GM12865 (cell line): Measurements from ENCODE around the gene SERBP1.

Experiments used
- DNase-seq: peaks from one replicate; pipeline ENCODE4 v3.0.0; 2010; ENCODE audit warnings: low read depth
- H3K4me3 ChIP-seq: 2 replicates; pipeline ENCODE4 v1.5.1; 2011; ENCODE audit warnings: mild to moderate bottlenecking, low read depth, low read length, control low read depth
- TF ChIP-seq, protein P1 (sequence below): IDR thresholded peaks from 2 replicates; pipeline ENCODE4 v1.5.1; 2011; ENCODE audit warnings: low read length, control low read depth, low read depth, inconsistent platforms; ENCODE audit not compliant: insufficient read depth; ENCODE audit errors: missing control alignments

The SERBP1 gene

DNA sequence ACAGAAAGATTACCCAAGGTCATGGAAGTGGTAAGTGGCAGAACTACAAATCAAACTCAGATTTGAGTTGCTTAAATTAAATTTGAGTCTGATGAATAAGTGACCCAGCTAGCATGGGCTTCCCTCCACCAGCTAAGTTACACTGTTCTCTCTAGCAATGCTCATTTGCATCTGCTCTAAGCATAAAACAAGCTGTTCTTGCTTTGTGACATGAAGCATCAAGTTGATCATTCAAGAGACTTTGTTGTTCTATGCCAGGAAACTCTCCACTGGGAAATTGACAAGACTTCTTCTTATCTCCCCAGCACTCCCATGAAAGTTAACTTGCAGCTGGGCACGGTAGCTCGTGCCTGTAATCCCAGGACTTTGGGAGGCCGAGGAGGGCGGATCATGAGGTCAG lies 49.0 kb downstream of the SERBP1 start:
- no peak overlapping the region for H3K4me3 ChIP-seq
- no peak for DNase-seq
- TF ChIP-seq, protein P1, sequence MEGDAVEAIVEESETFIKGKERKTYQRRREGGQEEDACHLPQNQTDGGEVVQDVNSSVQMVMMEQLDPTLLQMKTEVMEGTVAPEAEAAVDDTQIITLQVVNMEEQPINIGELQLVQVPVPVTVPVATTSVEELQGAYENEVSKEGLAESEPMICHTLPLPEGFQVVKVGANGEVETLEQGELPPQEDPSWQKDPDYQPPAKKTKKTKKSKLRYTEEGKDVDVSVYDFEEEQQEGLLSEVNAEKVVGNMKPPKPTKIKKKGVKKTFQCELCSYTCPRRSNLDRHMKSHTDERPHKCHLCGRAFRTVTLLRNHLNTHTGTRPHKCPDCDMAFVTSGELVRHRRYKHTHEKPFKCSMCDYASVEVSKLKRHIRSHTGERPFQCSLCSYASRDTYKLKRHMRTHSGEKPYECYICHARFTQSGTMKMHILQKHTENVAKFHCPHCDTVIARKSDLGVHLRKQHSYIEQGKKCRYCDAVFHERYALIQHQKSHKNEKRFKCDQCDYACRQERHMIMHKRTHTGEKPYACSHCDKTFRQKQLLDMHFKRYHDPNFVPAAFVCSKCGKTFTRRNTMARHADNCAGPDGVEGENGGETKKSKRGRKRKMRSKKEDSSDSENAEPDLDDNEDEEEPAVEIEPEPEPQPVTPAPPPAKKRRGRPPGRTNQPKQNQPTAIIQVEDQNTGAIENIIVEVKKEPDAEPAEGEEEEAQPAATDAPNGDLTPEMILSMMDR: no peak

DNA sequence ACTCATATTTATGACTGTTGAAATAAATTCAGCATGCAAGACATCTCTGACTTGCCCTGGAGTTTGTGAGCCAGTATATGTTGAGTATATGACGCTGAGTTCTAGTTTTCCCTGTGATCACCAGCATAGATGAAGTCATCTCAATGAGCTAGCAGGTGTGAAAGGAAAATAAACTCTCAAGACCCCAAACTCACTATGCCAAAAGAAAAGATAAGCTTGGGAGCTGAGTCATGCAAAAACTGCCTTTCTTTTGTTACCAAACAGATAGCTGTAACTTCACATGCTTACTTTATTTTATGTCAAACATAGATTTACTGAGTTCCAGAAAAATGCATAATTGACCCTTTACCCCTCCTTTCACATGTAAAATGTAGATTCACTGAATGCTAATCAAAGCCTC lies 52.9 kb downstream of the SERBP1 start:
- no peak overlapping the region for H3K4me3 ChIP-seq
- DNase-seq: no peak
- TF ChIP-seq, protein P1: no peak

DNA sequence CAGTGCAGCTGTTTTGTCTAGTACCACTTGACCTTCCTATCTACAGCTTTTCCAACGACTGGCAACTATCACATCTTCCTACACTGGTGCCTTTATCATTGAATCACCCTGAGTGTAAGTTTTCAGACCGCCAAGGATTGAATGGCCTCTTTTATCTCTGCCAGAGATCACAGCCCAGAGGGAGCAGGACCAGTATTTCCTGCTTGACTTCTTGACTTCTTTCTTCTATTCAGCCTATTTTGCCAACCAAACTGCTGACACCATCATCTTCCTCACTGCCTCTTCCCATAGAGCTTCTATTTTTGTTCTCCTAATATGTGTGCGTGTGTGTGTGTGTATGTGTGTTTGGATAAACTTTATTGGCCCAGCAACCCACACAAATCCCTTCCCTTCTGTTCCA lies 53.8 kb downstream of the SERBP1 start:
- no peak overlapping the region for H3K4me3 ChIP-seq
- TF ChIP-seq, protein P1: no peak
- DNase-seq: no peak

DNA sequence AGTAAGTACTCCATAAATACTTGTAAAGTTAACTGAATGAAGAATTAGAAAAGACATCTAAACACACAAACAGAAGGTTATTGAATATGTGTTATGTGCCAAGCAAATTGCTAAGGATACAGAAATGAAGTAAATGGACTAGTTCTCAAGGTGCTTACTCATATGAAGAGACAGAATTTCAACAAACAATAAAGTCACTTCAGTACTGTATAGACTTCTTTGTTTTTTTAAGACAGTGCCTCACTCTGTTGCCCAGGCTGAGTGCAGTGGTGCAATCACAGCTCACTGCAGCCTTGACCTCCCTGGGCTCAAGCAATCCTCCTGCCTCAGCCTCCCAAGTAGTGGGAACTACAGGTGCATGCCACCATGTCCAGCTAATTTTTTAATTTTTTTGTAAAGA lies 57.3 kb downstream of the SERBP1 start:
- DNase-seq: no peak
- TF ChIP-seq, protein P1: no peak
- no peak overlapping the region for H3K4me3 ChIP-seq

DNA sequence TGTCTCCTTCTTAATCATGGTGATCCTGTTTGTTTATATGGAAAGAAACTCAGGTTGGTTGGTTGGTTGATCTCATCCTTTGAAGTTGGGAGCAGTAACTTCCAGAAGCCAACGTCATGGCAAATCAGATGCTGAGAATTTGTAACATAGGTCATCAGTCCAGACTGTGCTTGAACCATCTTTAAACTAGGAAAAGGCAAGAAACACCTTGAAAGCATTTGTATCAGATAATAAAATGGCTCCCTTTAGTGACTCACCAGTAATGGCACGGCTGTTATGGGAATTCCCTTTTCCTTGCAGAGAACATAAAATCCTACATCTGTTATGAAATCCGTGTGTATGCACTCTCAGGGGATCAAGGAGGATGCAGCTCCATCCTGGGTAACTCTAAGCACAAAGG lies 58.1 kb downstream of the SERBP1 start:
- TF ChIP-seq, protein P1: no peak
- no peak overlapping the region for H3K4me3 ChIP-seq
- DNase-seq: no peak

DNA sequence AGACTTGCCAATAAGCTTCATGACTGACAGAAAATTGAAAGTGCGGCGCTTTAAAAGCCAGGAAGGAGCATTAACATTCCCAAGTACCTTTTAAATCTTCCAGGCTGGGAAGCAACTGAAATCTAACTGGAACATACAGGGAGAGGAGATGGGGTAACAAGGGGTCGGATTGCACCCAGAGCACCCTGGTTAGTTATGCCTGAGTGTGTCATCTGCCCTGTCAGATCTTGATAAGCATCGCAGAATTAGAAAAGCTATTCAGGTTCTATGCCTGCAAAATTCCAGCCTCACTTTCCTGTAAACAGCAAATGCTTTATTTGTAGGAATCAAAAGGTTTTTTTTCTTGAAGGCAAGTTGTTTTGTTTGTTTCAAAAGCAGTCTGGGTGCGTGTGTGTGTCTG lies 58.5 kb downstream of the SERBP1 start:
- TF ChIP-seq, protein P1: no peak
- H3K4me3 ChIP-seq: no peak overlapping the region
- DNase-seq: no peak

DNA sequence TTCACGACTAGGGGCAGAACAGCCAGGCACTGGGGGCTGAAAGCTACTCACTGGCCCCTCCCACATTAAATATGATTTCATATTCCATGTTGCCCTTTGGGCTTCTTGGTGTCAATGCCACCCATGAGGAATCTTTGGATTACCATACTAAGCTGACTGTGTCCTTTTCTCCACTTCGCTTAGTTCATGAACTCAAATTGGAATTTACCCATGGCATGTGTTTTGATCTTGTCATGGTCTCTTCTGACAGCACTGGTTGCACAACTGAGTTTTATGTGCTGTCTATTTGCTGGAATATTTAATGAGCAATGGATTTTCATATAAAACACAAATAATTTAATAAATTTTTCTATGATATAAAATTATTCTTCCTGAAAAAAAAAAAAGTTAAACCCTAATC lies 59.2 kb downstream of the SERBP1 start:
- no peak overlapping the region for H3K4me3 ChIP-seq
- DNase-seq: no peak
- TF ChIP-seq, protein P1: no peak
